HK-2 (cell line): ENCODE measurements around the gene CNN3.
A peak's percentile ranks its signal among the peaks of the same experiment; 100 is the strongest.

ENCODE experiments used
- DNase-seq: peaks from one replicate; pipeline ENCODE4 v3.0.0-alpha.2; 2018; ENCODE audit not compliant: unreplicated experiment

CNN3 gene

GRCh38 chr1:94856004-94856403 is 70.9 kb downstream of the CNN3 start:
- no peak for DNase-seq

DNA sequence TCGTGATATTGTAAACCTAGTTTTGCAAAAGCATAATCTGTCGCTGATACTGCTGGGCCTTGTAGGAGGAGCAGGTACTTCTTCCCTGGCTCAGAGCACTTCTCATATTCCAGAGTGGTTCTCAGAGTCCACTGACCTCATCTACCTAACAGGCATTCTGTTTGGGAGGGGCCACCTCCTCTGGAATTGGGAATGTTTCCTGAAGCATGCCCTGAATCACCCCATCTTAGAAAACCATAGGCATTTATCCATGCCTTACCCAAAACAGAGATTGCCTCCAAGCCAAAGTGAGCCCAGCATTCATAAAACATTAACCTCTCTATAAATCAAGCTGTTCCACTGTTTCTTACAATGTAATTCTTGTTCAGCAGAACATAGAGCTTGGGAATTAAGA is 71.6 kb downstream of the CNN3 start:
- peak; percentile 57 for DNase-seq

DNA sequence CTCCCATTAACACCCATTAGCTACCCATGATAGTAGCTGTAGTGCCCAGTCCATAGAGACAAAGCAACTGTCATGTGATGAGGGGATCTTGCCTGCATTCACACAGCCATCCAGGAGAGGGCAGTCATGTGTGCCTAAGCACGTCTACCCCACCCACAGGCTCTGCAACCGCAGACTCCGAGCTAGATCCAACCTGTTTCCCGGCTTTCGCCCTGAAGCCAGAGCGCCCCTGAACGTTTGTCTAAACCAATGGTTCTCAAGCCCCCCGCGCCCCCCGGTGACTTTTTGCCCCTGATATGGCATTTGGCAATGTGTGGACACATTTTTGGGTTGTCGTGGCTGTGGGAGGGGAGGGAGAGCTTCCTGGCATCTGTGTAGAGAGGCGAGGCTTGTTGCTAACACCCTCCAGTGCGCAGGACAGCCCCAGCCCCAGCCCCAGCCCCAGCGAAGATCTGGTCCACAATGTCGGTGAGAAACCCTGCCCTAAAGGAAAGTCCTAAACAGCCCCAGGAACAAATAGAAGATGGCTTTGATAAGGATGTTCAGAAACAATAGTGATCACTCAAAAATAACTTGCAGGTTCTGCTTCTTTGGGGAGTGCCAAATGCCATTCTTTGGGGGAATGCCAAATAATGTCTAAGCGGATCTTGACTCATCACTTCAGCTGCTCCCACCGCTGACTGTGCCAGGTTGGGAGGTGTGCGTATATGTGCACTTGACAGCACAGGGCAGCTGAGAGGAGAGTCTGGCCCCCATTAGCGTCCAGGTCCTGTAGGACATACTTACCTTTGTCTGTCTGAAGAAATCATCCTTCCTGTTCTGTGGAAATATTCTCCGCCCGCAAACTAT is 72.2 kb downstream of the CNN3 start:
- peak; percentile 86 for DNase-seq

- no peak for DNase-seq
Observed at GRCh38 chr1:94852788-94853187, 74.1 kb downstream of the CNN3 start.

DNA sequence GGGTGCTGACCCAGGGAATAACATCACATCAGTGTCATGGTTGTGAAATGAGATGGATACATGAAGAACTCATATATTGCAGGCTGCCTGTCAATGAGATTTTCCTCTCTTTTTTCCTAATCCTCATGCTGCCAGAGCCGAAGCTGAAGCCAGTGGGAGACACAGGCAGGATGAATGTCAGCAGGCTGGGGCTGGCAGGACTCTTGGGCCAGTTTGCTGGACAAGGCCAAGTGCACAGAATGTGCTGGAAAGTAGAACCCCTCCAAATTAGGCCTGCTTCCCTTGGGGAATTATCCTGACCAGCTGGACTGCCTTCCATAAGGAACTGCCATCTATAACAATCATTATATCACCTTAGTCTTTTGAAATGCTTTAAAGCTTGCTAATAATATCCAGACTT is 75.3 kb downstream of the CNN3 start:
- DNase-seq, result no peak
